Kidney (tissue), 14 donors: ENCODE results near the gene SMIM10L2A. TPM values are rescaled to one million over a fixed set of nuclear protein-coding genes. Genes with fewer than 3 reads are reported as not detected.

Experiments
- DNase-seq, 5 donors: peaks; one replicate each; pipeline ENCODE4 v3.0.0-alpha.2; 2013 to 2020
- FAIRE-seq: peaks from 2 replicates; lab custom pipeline; 2012; peaks lifted over from hg19 to GRCh38; lab: Jason Lieb, UNC
- H3K27ac ChIP-seq, 2 donors: one replicate each; pipeline ENCODE4 v1.7.0; 2013; ENCODE audit warnings: low read depth in 2 of 2, low read length in 2 of 2, inconsistent platforms in 1 of 2
- H3K27me3 ChIP-seq: one replicate; pipeline ENCODE4 v1.7.1; 2013; ENCODE audit warnings: low read length, inconsistent platforms; ENCODE audit not compliant: control insufficient read depth, insufficient read depth
- H3K36me3 ChIP-seq, 3 donors: one replicate each; pipeline versions ENCODE4 v1.7.0 to v1.7.1; 2013; ENCODE audit warnings: low read length in 3 of 3, control low read depth in 1 of 3, inconsistent platforms in 1 of 3; ENCODE audit not compliant: insufficient read depth in 3 of 3, control insufficient read depth in 2 of 3
- H3K4me1 ChIP-seq, 3 donors: one replicate each; pipeline versions ENCODE4 v1.7.0 to v1.7.1; 2013; ENCODE audit warnings: low read length in 3 of 3, inconsistent platforms in 1 of 3, low read depth in 1 of 3; ENCODE audit not compliant: control insufficient read depth in 2 of 3, insufficient read depth in 2 of 3
- H3K4me3 ChIP-seq, 3 donors: one replicate each; pipeline versions ENCODE4 v1.7.0 to v1.8.1; 2013; ENCODE audit warnings: low read length in 3 of 3, control low read depth in 1 of 3, inconsistent platforms in 1 of 3
- H3K9ac ChIP-seq, 3 donors: one replicate each; pipeline versions ENCODE4 v1.7.0 to v1.7.1; 2013; ENCODE audit warnings: low read length in 3 of 3, control low read depth in 1 of 3, inconsistent platforms in 1 of 3
- H3K9me3 ChIP-seq, 3 donors: one replicate each; pipeline versions ENCODE4 v1.7.0 to v1.7.1; 2013; ENCODE audit warnings: low read length in 3 of 3, control low read depth in 1 of 3, inconsistent platforms in 1 of 3; ENCODE audit not compliant: control insufficient read depth in 2 of 3, insufficient read depth in 1 of 3
- CTCF ChIP-seq: IDR thresholded peaks from 3 replicates; pipeline ENCODE4 v1.5.1; 2012; ENCODE audit warnings: mild to moderate bottlenecking, moderate library complexity, borderline replicate concordance; ENCODE audit not compliant: insufficient read depth; ENCODE audit errors: extremely low read depth
- intact Hi-C: fragments of 100-400 bp; cut with DNase I; formaldehyde crosslinking; loops from one replicate; pipeline ENCODE4 v1.11.1; 2022
- polyA plus RNA-seq: library from polyadenylated mRNA; stranded (reverse); fragments of 350-450 nt; fragmentation: Illumina TruSeq; extraction: RNeasy Lipid Tissue Mini Kit (QIAGEN cat#74804); gene quantifications from one replicate; pipeline ENCODE4 v1.2.3, GENCODE V29; 2014; ENCODE audit warnings: low read depth, low replicate concordance; ENCODE audit not compliant: insufficient read depth
- total RNA-seq: library from RNA; stranded (reverse); fragmentation: NEBNext Ultra II Directional; extraction: Animal tissue kit (Norgen Biotek cat#: 25700); gene quantifications from one replicate; pipeline ENCODE4 v1.2.1, GENCODE V29; 2021
- donor health status: control.
- donor health status: control.
- donor health status: control.
- donor health status: control.
- donor health status: control.
- donor health status: DM: yes; HTN: yes; CAD: no.
- donor health status: Normal renal cell carcinoma (clear cell type).

Gene SMIM10L2A
- total and polyA plus RNA-seq, 2 donors from 2014 or later, result 3.5 to 8.2 TPM

GRCh38 chrX:135424469-135424868 is 2.7 kb downstream of the SMIM10L2A start:
- H3K27ac ChIP-seq, result no peak overlapping the region
- H3K4me1 ChIP-seq, result no peaks in the 10 kb centered on the region
- no peaks in the 10 kb centered on the region for H3K9me3 ChIP-seq
- H3K4me3 ChIP-seq, result no peak overlapping the region
- TF ChIP-seq CTCF, result no peak
- no peak for FAIRE-seq
- H3K27me3 ChIP-seq, result no peaks in the 10 kb centered on the region
- DNase-seq, result peak in 1 of 5 donors; percentile 54
- intact Hi-C loops, result no loop called here
- H3K9ac ChIP-seq, result no peak overlapping the region
- no peaks in the 10 kb centered on the region for H3K36me3 ChIP-seq

- DNase-seq (peak; percentile 30 to 61 (median 50)), FAIRE-seq (no peak)
- TF ChIP-seq CTCF, result no peak
- H3K9me3 ChIP-seq, result no peaks in the 10 kb centered on the region
- intact Hi-C loops, result no loop called here
- no peak overlapping the region for H3K27ac ChIP-seq
- H3K9ac ChIP-seq, result no peak overlapping the region
- no peak overlapping the region for H3K4me3 ChIP-seq
- no peaks in the 10 kb centered on the region for H3K36me3 ChIP-seq
- H3K4me1 ChIP-seq, result no peaks in the 10 kb centered on the region
- H3K27me3 ChIP-seq, result no peaks in the 10 kb centered on the region
Measured at GRCh38 chrX:135425026-135425965, 3.6 kb downstream of the SMIM10L2A start.

GRCh38 chrX:135429429-135429828 is 7.7 kb downstream of the SMIM10L2A start:
- H3K9me3 ChIP-seq, result no peaks in the 10 kb centered on the region
- TF ChIP-seq CTCF, result no peak
- H3K4me3 ChIP-seq, result no peak overlapping the region
- no peaks in the 10 kb centered on the region for H3K36me3 ChIP-seq
- no peak overlapping the region for H3K9ac ChIP-seq
- no peaks in the 10 kb centered on the region for H3K27me3 ChIP-seq
- no peak overlapping the region for H3K27ac ChIP-seq
- H3K4me1 ChIP-seq, result no peaks in the 10 kb centered on the region
- FAIRE-seq (no peak), DNase-seq (no peak)
- intact Hi-C loops, result no loop called here
